Measurements from ENCODE around the gene SCUBE3. TPM values are rescaled to one million over a fixed set of nuclear protein-coding genes. Genes with fewer than 3 reads are reported as not detected.

Gene SCUBE3
- total and polyA plus RNA-seq, 2 experiments from 2014 or later = 0.39 to 1.1 TPM

DNA sequence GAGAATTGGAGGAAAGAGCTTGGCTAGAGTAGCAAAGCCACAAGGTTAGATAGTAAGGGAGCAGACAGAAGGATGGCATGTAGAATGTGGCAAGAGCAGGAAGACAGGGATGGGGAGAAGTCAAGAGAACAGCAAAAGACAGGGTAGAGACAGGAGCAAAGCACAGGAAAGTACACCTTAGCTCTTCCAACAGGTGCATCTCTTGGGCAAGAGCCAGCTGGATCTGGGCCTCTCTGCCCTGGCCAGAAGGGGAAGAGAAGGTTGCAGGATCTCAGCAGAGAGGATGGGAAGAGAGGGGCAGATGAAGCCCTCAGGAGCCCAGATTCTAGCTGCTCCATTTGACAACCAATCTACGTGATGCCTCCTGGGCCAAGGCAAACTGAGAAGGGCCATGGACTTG lies 16.7 kb downstream of the SCUBE3 start:
- no peak overlapping the region for H3K4me2 ChIP-seq
- no peaks in the 10 kb centered on the region for H3K36me3 ChIP-seq (ENCODE audit: insufficient read depth)
- Mint-ChIP-seq H3K9me3 (peaks cover 16% of the 10 kb centered on the region), H3K27me3 (ENCODE audit: insufficient read depth, low read depth, poor library complexity) (peaks cover 13% of the 10 kb centered on the region), H3K4me1 (no peaks in the 10 kb centered on the region; the same call in 2 of the 3 replicates), H3K36me3 (ENCODE audit: low read depth) (peaks cover 19% of the 10 kb centered on the region), H3K27ac (no peak overlapping the region), H3K4me3 (no peak overlapping the region)
- no peak overlapping the region for H2AFZ ChIP-seq
- H3K9me2 ChIP-seq (ENCODE audit: insufficient read depth) = no peaks in the 10 kb centered on the region
- no peaks in the 10 kb centered on the region for H3F3A ChIP-seq (replicated peaks; ENCODE audit: low read depth)
- no peaks in the 10 kb centered on the region for H3K4me1 ChIP-seq (ENCODE audit: insufficient read depth)
- H3K4me3 ChIP-seq = no peak overlapping the region
- H3K27ac ChIP-seq (ENCODE audit: low read depth) = no peak overlapping the region
- H3K79me2 ChIP-seq (replicated peaks; ENCODE audit: insufficient read depth) = no peaks in the 10 kb centered on the region
- no peak for ATAC-seq
- TF ChIP-seq, protein P1, sequence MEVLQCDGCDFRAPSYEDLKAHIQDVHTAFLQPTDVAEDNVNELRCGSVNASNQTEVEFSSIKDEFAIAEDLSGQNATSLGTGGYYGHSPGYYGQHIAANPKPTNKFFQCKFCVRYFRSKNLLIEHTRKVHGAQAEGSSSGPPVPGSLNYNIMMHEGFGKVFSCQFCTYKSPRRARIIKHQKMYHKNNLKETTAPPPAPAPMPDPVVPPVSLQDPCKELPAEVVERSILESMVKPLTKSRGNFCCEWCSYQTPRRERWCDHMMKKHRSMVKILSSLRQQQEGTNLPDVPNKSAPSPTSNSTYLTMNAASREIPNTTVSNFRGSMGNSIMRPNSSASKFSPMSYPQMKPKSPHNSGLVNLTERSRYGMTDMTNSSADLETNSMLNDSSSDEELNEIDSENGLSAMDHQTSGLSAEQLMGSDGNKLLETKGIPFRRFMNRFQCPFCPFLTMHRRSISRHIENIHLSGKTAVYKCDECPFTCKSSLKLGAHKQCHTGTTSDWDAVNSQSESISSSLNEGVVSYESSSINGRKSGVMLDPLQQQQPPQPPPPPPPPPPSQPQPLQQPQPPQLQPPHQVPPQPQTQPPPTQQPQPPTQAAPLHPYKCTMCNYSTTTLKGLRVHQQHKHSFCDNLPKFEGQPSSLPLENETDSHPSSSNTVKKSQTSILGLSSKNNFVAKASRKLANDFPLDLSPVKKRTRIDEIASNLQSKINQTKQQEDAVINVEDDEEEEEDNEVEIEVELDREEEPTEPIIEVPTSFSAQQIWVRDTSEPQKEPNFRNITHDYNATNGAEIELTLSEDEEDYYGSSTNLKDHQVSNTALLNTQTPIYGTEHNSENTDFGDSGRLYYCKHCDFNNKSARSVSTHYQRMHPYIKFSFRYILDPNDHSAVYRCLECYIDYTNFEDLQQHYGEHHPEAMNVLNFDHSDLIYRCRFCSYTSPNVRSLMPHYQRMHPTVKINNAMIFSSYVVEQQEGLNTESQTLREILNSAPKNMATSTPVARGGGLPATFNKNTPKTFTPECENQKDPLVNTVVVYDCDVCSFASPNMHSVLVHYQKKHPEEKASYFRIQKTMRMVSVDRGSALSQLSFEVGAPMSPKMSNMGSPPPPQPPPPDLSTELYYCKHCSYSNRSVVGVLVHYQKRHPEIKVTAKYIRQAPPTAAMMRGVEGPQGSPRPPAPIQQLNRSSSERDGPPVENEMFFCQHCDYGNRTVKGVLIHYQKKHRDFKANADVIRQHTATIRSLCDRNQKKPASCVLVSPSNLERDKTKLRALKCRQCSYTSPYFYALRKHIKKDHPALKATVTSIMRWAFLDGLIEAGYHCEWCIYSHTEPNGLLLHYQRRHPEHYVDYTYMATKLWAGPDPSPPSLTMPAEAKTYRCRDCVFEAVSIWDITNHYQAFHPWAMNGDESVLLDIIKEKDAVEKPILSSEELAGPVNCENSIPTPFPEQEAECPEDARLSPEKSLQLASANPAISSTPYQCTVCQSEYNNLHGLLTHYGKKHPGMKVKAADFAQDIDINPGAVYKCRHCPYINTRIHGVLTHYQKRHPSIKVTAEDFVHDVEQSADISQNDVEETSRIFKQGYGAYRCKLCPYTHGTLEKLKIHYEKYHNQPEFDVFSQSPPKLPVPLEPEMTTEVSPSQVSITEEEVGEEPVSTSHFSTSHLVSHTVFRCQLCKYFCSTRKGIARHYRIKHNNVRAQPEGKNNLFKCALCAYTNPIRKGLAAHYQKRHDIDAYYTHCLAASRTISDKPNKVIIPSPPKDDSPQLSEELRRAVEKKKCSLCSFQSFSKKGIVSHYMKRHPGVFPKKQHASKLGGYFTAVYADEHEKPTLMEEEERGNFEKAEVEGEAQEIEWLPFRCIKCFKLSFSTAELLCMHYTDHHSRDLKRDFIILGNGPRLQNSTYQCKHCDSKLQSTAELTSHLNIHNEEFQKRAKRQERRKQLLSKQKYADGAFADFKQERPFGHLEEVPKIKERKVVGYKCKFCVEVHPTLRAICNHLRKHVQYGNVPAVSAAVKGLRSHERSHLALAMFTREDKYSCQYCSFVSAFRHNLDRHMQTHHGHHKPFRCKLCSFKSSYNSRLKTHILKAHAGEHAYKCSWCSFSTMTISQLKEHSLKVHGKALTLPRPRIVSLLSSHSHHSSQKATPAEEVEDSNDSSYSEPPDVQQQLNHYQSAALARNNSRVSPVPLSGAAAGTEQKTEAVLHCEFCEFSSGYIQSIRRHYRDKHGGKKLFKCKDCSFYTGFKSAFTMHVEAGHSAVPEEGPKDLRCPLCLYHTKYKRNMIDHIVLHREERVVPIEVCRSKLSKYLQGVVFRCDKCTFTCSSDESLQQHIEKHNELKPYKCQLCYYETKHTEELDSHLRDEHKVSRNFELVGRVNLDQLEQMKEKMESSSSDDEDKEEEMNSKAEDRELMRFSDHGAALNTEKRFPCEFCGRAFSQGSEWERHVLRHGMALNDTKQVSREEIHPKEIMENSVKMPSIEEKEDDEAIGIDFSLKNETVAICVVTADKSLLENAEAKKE (CRISPR knock-in tag; IDR thresholded peaks at IDR 0.05) = no peak
- TF ChIP-seq, protein P2, sequence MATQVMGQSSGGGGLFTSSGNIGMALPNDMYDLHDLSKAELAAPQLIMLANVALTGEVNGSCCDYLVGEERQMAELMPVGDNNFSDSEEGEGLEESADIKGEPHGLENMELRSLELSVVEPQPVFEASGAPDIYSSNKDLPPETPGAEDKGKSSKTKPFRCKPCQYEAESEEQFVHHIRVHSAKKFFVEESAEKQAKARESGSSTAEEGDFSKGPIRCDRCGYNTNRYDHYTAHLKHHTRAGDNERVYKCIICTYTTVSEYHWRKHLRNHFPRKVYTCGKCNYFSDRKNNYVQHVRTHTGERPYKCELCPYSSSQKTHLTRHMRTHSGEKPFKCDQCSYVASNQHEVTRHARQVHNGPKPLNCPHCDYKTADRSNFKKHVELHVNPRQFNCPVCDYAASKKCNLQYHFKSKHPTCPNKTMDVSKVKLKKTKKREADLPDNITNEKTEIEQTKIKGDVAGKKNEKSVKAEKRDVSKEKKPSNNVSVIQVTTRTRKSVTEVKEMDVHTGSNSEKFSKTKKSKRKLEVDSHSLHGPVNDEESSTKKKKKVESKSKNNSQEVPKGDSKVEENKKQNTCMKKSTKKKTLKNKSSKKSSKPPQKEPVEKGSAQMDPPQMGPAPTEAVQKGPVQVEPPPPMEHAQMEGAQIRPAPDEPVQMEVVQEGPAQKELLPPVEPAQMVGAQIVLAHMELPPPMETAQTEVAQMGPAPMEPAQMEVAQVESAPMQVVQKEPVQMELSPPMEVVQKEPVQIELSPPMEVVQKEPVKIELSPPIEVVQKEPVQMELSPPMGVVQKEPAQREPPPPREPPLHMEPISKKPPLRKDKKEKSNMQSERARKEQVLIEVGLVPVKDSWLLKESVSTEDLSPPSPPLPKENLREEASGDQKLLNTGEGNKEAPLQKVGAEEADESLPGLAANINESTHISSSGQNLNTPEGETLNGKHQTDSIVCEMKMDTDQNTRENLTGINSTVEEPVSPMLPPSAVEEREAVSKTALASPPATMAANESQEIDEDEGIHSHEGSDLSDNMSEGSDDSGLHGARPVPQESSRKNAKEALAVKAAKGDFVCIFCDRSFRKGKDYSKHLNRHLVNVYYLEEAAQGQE (IDR thresholded peaks at IDR 0.05; ENCODE audit: unreplicated experiment) = no peak
- TF ChIP-seq POLR2AphosphoS5 (IDR thresholded peaks at IDR 0.05; ENCODE audit: low read depth) = no peak
- TF ChIP-seq, protein P3, sequence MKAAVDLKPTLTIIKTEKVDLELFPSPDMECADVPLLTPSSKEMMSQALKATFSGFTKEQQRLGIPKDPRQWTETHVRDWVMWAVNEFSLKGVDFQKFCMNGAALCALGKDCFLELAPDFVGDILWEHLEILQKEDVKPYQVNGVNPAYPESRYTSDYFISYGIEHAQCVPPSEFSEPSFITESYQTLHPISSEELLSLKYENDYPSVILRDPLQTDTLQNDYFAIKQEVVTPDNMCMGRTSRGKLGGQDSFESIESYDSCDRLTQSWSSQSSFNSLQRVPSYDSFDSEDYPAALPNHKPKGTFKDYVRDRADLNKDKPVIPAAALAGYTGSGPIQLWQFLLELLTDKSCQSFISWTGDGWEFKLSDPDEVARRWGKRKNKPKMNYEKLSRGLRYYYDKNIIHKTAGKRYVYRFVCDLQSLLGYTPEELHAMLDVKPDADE (IDR thresholded peaks at IDR 0.05) = no peak
- TF ChIP-seq JUNB (IDR thresholded peaks at IDR 0.05; ENCODE audit: unreplicated experiment) = no peak
- no peak for TF ChIP-seq NANOG (IDR thresholded peaks at IDR 0.05; ENCODE audit: borderline replicate concordance)
- TF ChIP-seq EZH2 (IDR thresholded peaks at IDR 0.05; ENCODE audit: low read depth, unreplicated experiment) = no peak
- TF ChIP-seq EZH2phosphoT487 (IDR thresholded peaks at IDR 0.05; ENCODE audit: unreplicated experiment) = no peak
- no peak for TF ChIP-seq ZNF331 (CRISPR knock-in tag; IDR thresholded peaks at IDR 0.05; ENCODE audit: low read depth)
- TF ChIP-seq CREB1 (CRISPR knock-in tag; IDR thresholded peaks at IDR 0.05; ENCODE audit: low read depth) = no peak
- TF ChIP-seq ZNF114 (CRISPR knock-in tag; IDR thresholded peaks at IDR 0.05) = no peak
- no peak for TF ChIP-seq STAT1 (IDR thresholded peaks at IDR 0.05; ENCODE audit: unreplicated experiment)
- TF ChIP-seq, protein P4, sequence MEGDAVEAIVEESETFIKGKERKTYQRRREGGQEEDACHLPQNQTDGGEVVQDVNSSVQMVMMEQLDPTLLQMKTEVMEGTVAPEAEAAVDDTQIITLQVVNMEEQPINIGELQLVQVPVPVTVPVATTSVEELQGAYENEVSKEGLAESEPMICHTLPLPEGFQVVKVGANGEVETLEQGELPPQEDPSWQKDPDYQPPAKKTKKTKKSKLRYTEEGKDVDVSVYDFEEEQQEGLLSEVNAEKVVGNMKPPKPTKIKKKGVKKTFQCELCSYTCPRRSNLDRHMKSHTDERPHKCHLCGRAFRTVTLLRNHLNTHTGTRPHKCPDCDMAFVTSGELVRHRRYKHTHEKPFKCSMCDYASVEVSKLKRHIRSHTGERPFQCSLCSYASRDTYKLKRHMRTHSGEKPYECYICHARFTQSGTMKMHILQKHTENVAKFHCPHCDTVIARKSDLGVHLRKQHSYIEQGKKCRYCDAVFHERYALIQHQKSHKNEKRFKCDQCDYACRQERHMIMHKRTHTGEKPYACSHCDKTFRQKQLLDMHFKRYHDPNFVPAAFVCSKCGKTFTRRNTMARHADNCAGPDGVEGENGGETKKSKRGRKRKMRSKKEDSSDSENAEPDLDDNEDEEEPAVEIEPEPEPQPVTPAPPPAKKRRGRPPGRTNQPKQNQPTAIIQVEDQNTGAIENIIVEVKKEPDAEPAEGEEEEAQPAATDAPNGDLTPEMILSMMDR (conservative IDR thresholded peaks at IDR 0.05; ENCODE audit: low read depth in 2 of 2) = no peak
- no peak for DNase-seq (ENCODE audit: low spot score)
- no peaks in the 10 kb centered on the region; the same call in none of the 2 replicates for H4K20me1 ChIP-seq (replicated peaks; ENCODE audit: insufficient read depth)
- H3K27me3 ChIP-seq (ENCODE audit: insufficient read depth) = peaks cover 20% of the 10 kb centered on the region

Measured in GM23338 (cell line).